ENCODE data around the gene TMEM52B. TPM values are rescaled to one million over a fixed set of nuclear protein-coding genes. Genes with fewer than 3 reads are reported as not detected.
A peak's percentile ranks its signal among the peaks of the same experiment; 100 is the strongest.

TMEM52B gene
- total and polyA plus RNA-seq, 9 of the 15 experiments (the other 6 are each of a cell fraction or from before 2014, with no cell fraction given), result not detected

- no peak for TF ChIP-seq ETS1 (conservative IDR thresholded peaks at IDR 0.05; ENCODE audit: control insufficient read depth, low read depth, low read length)
Measured at GRCh38 chr12:10234562-10234961, 55.7 kb downstream of the TMEM52B start (continued).

GRCh38 chr12:10235761-10236631 is 57.2 kb downstream of the TMEM52B start:
- in situ Hi-C loops (cut with MboI), result loop anchor here (10.0 to 25.0 kb wide), 3 partner anchors 89 to 976 kb away; no protein-coding TSS in a partner anchor
- CTCF ChIA-PET (ENCODE audit: low intra/inter-chr PET ratio), result interaction anchor here (0.6 to 2.3 kb wide), 7 partner anchors 266 to 1525 kb away, joined by 3 to 14 read pairs (median 3); no protein-coding TSS in a partner anchor
- no peak overlapping the region for H2AFZ ChIP-seq (ENCODE audit: low read depth, low read length)
- no peak overlapping the region for H3K9ac ChIP-seq (ENCODE audit: insufficient read depth in 1 of 2, low read depth in 2 of 2, low read length in 2 of 2)
- no peak overlapping the region for H3K27ac ChIP-seq (ENCODE audit: extremely low read depth, low read depth, low read length)
- FAIRE-seq (peak; percentile 62), DNase-seq (ENCODE audit: extremely low read depth in 1 of 4, low spot score in 3 of 4) (peak; percentile 24 to 45 (median 42)), ATAC-seq (peak; percentile 47; the same call in 1 of the 3 replicates)
- H3K4me1 ChIP-seq (replicated peaks in 1 of 2; ENCODE audit: control insufficient read depth in 2 of 2, insufficient read depth in 2 of 2, low read length in 2 of 2), result no peaks in the 10 kb centered on the region
- no peak overlapping the region for H3K4me3 ChIP-seq
- no peaks in the 10 kb centered on the region for H3K9me3 ChIP-seq (replicated peaks; ENCODE audit: control insufficient read depth, insufficient read depth, low read depth, low read length)
- no TSS peak for BruUV-seq (replicated peaks)
- no peaks in the 10 kb centered on the region for H3K79me2 ChIP-seq (ENCODE audit: control insufficient read depth, insufficient read depth, low read length)
- H3K4me2 ChIP-seq (ENCODE audit: insufficient read depth, low read length), result no peak overlapping the region
- no peaks in the 10 kb centered on the region for H4K20me1 ChIP-seq (replicated peaks; ENCODE audit: control insufficient read depth, insufficient read depth, low read length)
- no peaks in the 10 kb centered on the region for H3K36me3 ChIP-seq (ENCODE audit: control insufficient read depth, insufficient read depth, low read length)
- POLR2A ChIA-PET, result no interaction called here
- intact Hi-C loops (cut with micrococcal nuclease), result loop anchor here (2.0 to 10.0 kb wide), 4 partner anchors 99 to 519 kb away; no protein-coding TSS in a partner anchor
- 0% methylated on average over 4 of the region's 4 CpGs for WGBS (ENCODE audit: insufficient coverage, low coverage, missing lambda C conversion rate)
- H3K27me3 ChIP-seq (ENCODE audit: control insufficient read depth in 2 of 2, insufficient read depth in 2 of 2, low read length in 2 of 2), result no peaks in the 10 kb centered on the region
- H3K9me1 ChIP-seq (ENCODE audit: control insufficient read depth, insufficient read depth, low read length), result no peaks in the 10 kb centered on the region
- TF ChIP-seq RAD51 (IDR thresholded peaks at IDR 0.05; ENCODE audit: borderline replicate concordance, low read depth) (no peak), ZNF124 (CRISPR knock-in tag; IDR thresholded peaks at IDR 0.05) (no peak), ZNF830 (CRISPR knock-in tag; IDR thresholded peaks at IDR 0.05) (no peak), MYC (IDR thresholded peaks at IDR 0.05; ENCODE audit: low read depth, low read length) (no peak), MYC (CRISPR knock-in tag; IDR thresholded peaks at IDR 0.05; ENCODE audit: borderline replicate concordance, low read depth) (no peak), PTBP1 (IDR thresholded peaks at IDR 0.05; ENCODE audit: low read depth, low read length) (no peak), DEAF1 (CRISPR knock-in tag; IDR thresholded peaks at IDR 0.05) (peak; percentile 45), ZNF740 (CRISPR knock-in tag; IDR thresholded peaks at IDR 0.05) (no peak), ZNF740 (tag; IDR thresholded peaks at IDR 0.05) (no peak), CTCF (IDR thresholded peaks at IDR 0.05 in 2 of 3, conservative IDR thresholded peaks at IDR 0.05 in 1 of 3; ENCODE audit: insufficient read depth in 2 of 3, low read depth in 1 of 3, low read length in 3 of 3) (peak; percentile 43 to 69 (median 60)), RAD21 (CRISPR knock-in tag; conservative IDR thresholded peaks at IDR 0.05 in 1 of 2, IDR thresholded peaks at IDR 0.05 in 1 of 2) (peak; percentile 73 to 84), BMI1 (IDR thresholded peaks at IDR 0.05; ENCODE audit: low read length) (no peak)

All from K562 (cell line).